Lung (tissue), 12 donors: ENCODE measurements around the gene VPS33B. TPM values are rescaled to one million over a fixed set of nuclear protein-coding genes. Genes with fewer than 3 reads are reported as not detected.

ENCODE experiments used
- ATAC-seq: fragments of 200-7000 bp; cut with Tn5 transposase; one replicate; pipeline ENCODE4 v1.9.1; 2020; ENCODE audit warnings: moderate number of reproducible peaks; ENCODE audit not compliant: insufficient read depth, low FRiP score
- DNase-seq, 3 donors: peaks; one replicate each; pipeline ENCODE4 v3.0.0-alpha.2; 2013 to 2017
- H3K27ac ChIP-seq, 2 donors: one replicate each; pipeline ENCODE4 v1.5.1; 2013; ENCODE audit warnings: mild to moderate bottlenecking in 2 of 2, moderate library complexity in 2 of 2, control low read depth in 1 of 2, inconsistent platforms in 1 of 2, low read depth in 1 of 2, low read length in 1 of 2
- H3K27me3 ChIP-seq, 3 donors: one replicate each; pipeline ENCODE4 v1.5.1; 2013; ENCODE audit warnings: low read length in 2 of 3; ENCODE audit not compliant: control insufficient read depth in 3 of 3, insufficient read depth in 3 of 3
- H3K36me3 ChIP-seq, 4 donors: one replicate each; pipeline ENCODE4 v1.5.1; 2013; ENCODE audit warnings: low read length in 4 of 4, mild to moderate bottlenecking in 1 of 4, moderate library complexity in 1 of 4; ENCODE audit not compliant: control insufficient read depth in 4 of 4, insufficient read depth in 4 of 4
- H3K4me1 ChIP-seq, 5 donors: one replicate each; pipeline ENCODE4 v1.5.1; 2013; ENCODE audit warnings: low read length in 5 of 5, mild to moderate bottlenecking in 2 of 5, moderate library complexity in 1 of 5; ENCODE audit not compliant: control insufficient read depth in 5 of 5, insufficient read depth in 5 of 5
- H3K4me3 ChIP-seq: one replicate; pipeline ENCODE4 v1.5.1; 2013; ENCODE audit warnings: mild to moderate bottlenecking, control low read depth, moderate library complexity
- H3K9ac ChIP-seq, 2 donors: one replicate each; pipeline ENCODE4 v1.5.1; 2013; ENCODE audit warnings: low read length in 2 of 2, control low read depth in 1 of 2; ENCODE audit not compliant: insufficient read depth in 1 of 2
- H3K9me3 ChIP-seq, 4 donors: one replicate each; pipeline ENCODE4 v1.5.1; 2013; ENCODE audit warnings: low read length in 3 of 4, mild to moderate bottlenecking in 1 of 4, moderate library complexity in 1 of 4; ENCODE audit not compliant: control insufficient read depth in 4 of 4, insufficient read depth in 3 of 4
- WGBS, 2 donors: extraction: QIAGEN DNeasy Blood & Tissue Kit; methylation state at CpG; one replicate each; pipeline ENCODE4 v1.1.7; 2013; 5-methylcytosine and 5-hydroxymethylcytosine counted together
- polyA plus RNA-seq, 2 donors: library from polyadenylated mRNA; stranded (reverse); fragments of 200-250 nt; gene quantifications; one replicate each; pipeline ENCODE4 v1.2.1, GENCODE V29; 2013
- total RNA-seq, 2 donors: library from RNA; depleted of rRNA in 1 of 2; stranded (reverse); fragments of >200 nt in 1 of 2; gene quantifications; one replicate each; pipeline ENCODE4 v1.2.1, GENCODE V29; 2014 to 2021
- TF ChIP-seq, protein P1 (sequence below): IDR thresholded peaks from 2 replicates; pipeline ENCODE4 v1.5.1; 2012; ENCODE audit warnings: mild to moderate bottlenecking; ENCODE audit errors: control extremely low read depth, extremely low read depth
- donor health status: control.
- donor health status: control.
- donor health status: Bipolar disorder and iron deficiency.
- donor health status: healthy.
- donor health status: DM: yes; HTN: yes; CAD: no.

VPS33B gene
- total and polyA plus RNA-seq, 4 donors = 6.5 to 20.7 (median 12.8) TPM

DNA sequence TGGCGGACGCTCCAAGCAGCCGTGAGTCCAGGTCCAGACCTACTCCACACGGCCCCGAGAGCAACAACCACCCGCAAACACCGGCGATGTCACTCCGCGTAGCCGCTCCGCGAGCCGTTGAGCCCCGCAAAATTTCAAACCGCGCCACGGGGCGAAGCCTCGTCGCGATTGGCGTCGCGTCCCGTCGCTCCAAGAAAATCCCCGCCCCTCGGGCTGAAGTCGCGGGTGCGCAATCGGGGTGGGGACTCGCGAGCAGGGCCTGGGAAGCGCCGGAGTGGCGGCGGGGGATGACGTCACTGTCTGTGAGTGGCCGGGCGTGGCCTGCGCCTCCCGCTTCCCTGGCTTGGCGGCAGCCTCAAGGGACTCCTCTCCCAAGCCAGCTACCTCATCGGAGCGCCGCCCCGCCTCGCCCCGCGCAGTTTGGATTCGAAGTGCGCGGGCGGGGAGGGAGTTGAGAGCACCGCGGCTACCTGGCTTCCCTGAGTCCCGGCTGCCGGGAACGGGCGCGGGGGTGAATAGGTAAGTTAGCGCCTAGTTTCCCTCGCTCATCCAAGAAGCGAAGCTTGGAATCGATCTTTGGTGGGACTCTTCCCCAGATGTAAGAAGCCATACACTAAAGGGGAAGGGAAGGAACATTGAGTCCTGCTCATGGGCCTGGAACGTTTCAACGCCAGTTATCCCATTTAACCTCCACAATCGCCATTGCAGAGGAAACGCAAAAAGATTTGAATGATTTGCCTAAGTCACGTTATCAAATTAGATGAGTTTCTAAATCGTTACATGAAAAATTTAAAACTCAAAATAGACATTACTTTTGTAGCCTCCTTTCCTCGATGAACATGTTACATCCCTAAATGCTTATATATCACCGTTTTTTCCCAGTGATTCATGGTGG, 27.7 kb downstream of the VPS33B start, which contains the start of gene PRC1:
PRC1 (minus strand) TSS at position 119 of the 895 bp plus-strand sequence; CDS start at position 1, 118 bp downstream.
- ATAC-seq (peak; percentile 98), DNase-seq (peak; percentile 98 to 99 (median 99))
- 0 to 1% methylated on average over 74 to 75 of the region's 75 CpGs for WGBS, 2 donors
- TF ChIP-seq, protein P1, sequence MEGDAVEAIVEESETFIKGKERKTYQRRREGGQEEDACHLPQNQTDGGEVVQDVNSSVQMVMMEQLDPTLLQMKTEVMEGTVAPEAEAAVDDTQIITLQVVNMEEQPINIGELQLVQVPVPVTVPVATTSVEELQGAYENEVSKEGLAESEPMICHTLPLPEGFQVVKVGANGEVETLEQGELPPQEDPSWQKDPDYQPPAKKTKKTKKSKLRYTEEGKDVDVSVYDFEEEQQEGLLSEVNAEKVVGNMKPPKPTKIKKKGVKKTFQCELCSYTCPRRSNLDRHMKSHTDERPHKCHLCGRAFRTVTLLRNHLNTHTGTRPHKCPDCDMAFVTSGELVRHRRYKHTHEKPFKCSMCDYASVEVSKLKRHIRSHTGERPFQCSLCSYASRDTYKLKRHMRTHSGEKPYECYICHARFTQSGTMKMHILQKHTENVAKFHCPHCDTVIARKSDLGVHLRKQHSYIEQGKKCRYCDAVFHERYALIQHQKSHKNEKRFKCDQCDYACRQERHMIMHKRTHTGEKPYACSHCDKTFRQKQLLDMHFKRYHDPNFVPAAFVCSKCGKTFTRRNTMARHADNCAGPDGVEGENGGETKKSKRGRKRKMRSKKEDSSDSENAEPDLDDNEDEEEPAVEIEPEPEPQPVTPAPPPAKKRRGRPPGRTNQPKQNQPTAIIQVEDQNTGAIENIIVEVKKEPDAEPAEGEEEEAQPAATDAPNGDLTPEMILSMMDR = no peak
- Histone ChIP-seq H3K4me1 (peaks cover 0 to 11% (median 4%) of the 10 kb centered on the region in 5 donors), H3K9ac (peak within 1 kb of the TSS; percentile 97 to 99), H3K36me3 (peaks cover 8 to 17% (median 12%) of the 10 kb centered on the region in 4 donors), H3K27ac (peak within 1 kb of the TSS; percentile 77 to 84), H3K27me3 (no peaks in the 10 kb centered on the region), H3K4me3 (peak within 1 kb of the TSS; percentile 92), H3K9me3 (no peaks in the 10 kb centered on the region)

GRCh38 chr15:90994059-90994416, 28.4 kb downstream of the VPS33B start:
- TF ChIP-seq, protein P1 = no peak
- no peak for DNase-seq
- Histone ChIP-seq H3K36me3 (peaks cover 5 to 13% (median 11%) of the 10 kb centered on the region in 4 donors), H3K9ac (peak overlapping the region; percentile 69 to 93), H3K4me3 (peak overlapping the region; percentile 92), H3K27me3 (no peaks in the 10 kb centered on the region), H3K27ac (peak overlapping the region; percentile 72 to 84), H3K4me1 (peaks cover 0 to 11% (median 4%) of the 10 kb centered on the region in 5 donors), H3K9me3 (no peaks in the 10 kb centered on the region)
- WGBS, 2 donors = 0 to 1% methylated on average over 43 to 50 of the region's 50 CpGs
- no peak for ATAC-seq

GRCh38 chr15:90991587-90992285, 30.7 kb downstream of the VPS33B start:
- ATAC-seq (no peak), DNase-seq (peak in 1 of 3 donors; percentile 4)
- Histone ChIP-seq H3K36me3 (no peaks in the 10 kb centered on the region), H3K9ac (no peak overlapping the region), H3K4me3 (no peak overlapping the region), H3K4me1 (peaks cover 0 to 13% (median 9%) of the 10 kb centered on the region in 5 donors), H3K27ac (no peak overlapping the region), H3K27me3 (no peaks in the 10 kb centered on the region), H3K9me3 (no peaks in the 10 kb centered on the region)
- WGBS, 2 donors = 85 to 93% methylated on average over 6 of the region's 6 CpGs
- TF ChIP-seq, protein P1 = no peak
